DOHH2 (cell line): ENCODE data around the gene COX6A2.
"Not testable (repeated sequence)": the region's sequence is repeated elsewhere in the genome, so short reads cannot be mapped to it uniquely, and the experiment has no call there.

Source experiments
- CTCF ChIP-seq: fragments of 200-600 bp; sonication (generic); IDR thresholded peaks from one replicate; pipeline ENCODE4 v1.5.1; 2014; ENCODE audit warnings: antibody characterized with exemption, mild to moderate bottlenecking, low read depth, low read length; ENCODE audit not compliant: poor library complexity, severe bottlenecking
- EZH2phosphoT487 ChIP-seq: fragments of 200-600 bp; sonication (generic); IDR thresholded peaks from 2 replicates; pipeline ENCODE4 v1.6.1; 2017; ENCODE audit warnings: borderline replicate concordance, mild to moderate bottlenecking, antibody characterized with exemption, low read length, moderate library complexity, mixed read lengths

- TF ChIP-seq CTCF, EZH2phosphoT487: not testable (repeated sequence)
Observed at GRCh38 chr16:31445931-31446330, 17.8 kb upstream of the COX6A2 start.
